C4-2B (cell line): Measurements from ENCODE around the gene ADAR.

ENCODE experiments used
- CTCF ChIP-seq: fragments of 450-650 bp; conservative IDR thresholded peaks from 2 replicates; pipeline ENCODE4 v1.5.1; 2017; ENCODE audit warnings: mild to moderate bottlenecking
- ZFX ChIP-seq: fragments of 450-650 bp; IDR thresholded peaks from 2 replicates; pipeline ENCODE4 v1.6.1; 2017

DNA sequence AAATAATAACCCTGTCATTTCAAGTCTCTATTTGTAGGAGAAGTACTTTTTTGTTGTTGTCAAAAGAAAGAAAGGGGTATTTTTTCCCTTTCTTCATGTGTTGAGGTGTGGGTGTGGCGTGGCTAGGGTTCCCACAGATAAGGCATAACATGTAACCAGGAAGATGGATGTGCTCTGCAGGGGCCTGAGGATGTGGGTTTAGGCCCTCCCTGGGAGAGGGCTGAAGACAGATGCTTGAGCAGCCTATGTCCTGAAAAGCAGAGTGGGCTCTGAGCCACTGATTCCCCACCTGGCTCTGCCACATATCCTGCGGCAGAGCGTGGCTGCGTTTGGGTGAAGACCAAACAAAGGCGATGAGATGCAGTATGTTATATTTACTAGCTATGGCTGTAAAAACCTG is 13.9 kb upstream of the ADAR start:
- no peak for TF ChIP-seq CTCF
- TF ChIP-seq ZFX = no peak
